ENCODE data around the gene MATR3.
A peak's percentile ranks its signal among the peaks of the same experiment; 100 is the strongest.

MATR3 gene

DNA sequence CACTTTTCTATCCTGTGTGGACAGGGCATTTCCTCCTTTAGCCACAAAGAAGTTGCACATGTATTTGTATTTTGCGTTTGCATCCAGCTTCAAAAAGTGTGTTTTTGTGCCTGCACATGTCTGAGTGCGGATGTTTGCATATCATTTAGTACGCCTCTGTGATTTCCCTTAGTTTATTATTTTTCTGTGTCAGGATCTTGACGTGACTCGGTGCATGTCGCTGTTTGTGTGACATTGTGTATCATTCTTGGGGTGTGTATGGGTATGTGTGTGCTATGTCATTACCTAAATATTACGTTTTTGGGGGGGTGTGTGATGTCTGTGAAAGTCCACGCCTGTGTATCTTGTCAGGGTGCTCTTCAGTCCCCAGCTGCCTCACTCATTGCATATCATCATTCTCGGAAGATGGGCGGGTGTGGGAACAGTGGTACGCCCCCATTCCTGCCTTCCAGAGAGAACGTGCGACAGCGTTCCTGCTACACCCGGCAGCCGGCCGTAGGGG, 47.7 kb downstream of the MATR3 start:
- no peak for TF ChIP-seq GATA3 (IDR thresholded peaks at IDR 0.05; ENCODE audit: low read depth, low read length)
- no peak for TF ChIP-seq GATA2 (IDR thresholded peaks at IDR 0.05; ENCODE audit: low read depth, low read length)

GRCh38 chr5:139341689-139342422, 48.3 kb downstream of the MATR3 start, which contains the start of gene PAIP2:
TSS of gene PAIP2 (plus strand) at chr5:139341854. CDS start at chr5:139363785, 21,931 bp downstream.
- no peak for TF ChIP-seq GATA3 (IDR thresholded peaks at IDR 0.05; ENCODE audit: low read depth, low read length)
- TF ChIP-seq GATA2 (IDR thresholded peaks at IDR 0.05; ENCODE audit: low read depth, low read length), result peak; percentile 81

DNA sequence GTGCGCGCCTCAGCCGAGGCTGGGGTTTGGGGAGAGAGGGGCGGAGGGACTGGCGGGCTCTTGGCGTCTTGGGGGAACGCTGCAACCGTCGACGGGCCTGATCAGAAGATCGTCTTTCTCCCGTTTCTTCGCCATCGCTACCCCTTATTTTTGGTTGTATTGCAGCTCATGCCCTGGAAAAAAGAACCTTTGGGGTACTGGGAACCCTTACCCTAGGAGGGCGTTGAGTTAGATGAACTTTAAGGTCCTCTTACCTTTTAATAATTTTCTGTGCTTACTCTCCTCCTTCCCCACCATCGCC, 48.8 kb downstream of the MATR3 start:
- TF ChIP-seq GATA3 (IDR thresholded peaks at IDR 0.05; ENCODE audit: low read depth, low read length) (no peak), GATA2 (IDR thresholded peaks at IDR 0.05; ENCODE audit: low read depth, low read length) (no peak)

DNA sequence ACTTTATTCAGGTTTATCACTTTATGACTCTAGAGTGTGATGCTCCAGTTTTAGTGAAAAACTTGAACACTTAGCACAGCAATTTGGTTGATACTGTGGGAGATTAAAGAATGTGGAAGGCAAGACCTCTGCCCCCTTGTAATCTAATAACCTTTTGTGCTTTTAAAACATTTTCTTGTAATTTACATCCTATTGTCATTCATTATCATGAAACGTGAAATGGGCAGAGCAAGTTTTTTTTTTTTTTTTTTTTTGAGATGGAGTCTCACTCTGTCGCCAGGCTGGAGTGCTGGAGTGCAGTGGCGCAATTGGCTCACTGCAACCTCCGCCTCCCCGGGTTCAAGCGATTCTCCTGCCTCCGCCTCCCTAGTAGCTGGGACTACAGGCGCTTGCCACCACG, 49.9 kb downstream of the MATR3 start:
- TF ChIP-seq GATA2 (IDR thresholded peaks at IDR 0.05; ENCODE audit: low read depth, low read length) (no peak), GATA3 (IDR thresholded peaks at IDR 0.05; ENCODE audit: low read depth, low read length) (no peak)

DNA sequence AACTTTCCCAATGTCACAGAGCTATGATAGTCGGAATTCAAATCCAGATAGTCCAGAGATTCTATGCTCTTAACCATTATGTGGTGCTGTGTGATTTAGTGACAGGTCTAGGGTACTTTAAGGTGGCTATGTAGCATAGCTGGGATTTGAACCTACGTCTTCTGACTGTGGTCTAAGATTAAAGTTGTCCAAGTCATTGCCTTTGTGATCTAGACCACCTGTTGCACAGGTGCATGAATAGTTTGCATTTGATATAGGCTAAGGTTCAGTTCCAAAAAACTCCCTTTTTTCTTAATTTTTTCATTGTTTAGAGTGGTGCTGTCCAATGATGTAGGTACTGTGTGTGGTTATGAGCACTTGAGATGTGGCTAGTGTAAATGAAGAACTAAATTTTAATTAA, 50.6 kb downstream of the MATR3 start:
- TF ChIP-seq GATA3 (IDR thresholded peaks at IDR 0.05; ENCODE audit: low read depth, low read length), result no peak
- TF ChIP-seq GATA2 (IDR thresholded peaks at IDR 0.05; ENCODE audit: low read depth, low read length), result no peak

DNA sequence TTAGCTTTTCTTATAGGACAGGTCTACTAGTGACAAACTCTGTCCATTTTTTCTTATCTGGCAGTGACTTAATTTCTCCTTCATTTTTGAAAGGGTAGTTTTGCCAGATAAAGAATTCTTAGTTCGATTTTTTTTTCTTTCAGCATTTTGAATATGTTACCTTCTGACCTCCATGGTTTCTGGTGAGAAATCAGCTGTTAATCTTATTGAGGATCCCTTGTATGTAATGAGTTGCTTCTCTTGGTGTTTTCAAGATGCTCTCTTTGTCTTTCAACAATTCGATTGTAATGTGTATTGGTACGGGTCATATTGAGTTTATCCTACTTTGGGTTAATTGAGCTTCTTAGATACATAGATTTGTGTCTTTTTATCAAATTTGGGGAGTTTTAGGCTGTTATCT, 60.6 kb downstream of the MATR3 start:
- TF ChIP-seq GATA3 (IDR thresholded peaks at IDR 0.05; ENCODE audit: low read depth, low read length) (no peak), GATA2 (IDR thresholded peaks at IDR 0.05; ENCODE audit: low read depth, low read length) (no peak)

DNA sequence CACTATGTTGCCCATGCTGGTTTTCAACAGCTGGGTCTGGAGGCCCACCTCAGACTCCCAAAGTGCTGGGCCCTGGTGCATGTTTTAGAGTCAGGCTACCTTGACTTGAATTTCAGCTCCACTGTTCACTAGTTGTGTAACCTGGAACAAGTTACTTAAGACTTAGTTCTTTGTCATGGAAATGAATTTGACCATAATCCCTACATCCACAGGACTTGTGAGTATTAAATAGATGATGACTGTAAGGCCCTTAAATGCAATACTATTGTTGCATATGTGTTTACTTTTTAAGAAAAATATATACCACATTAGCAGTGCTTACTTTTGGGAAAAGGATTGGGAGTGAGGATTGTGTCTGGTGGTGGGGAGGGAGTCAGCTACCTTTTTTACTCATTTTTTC, 64.5 kb downstream of the MATR3 start:
- TF ChIP-seq GATA2 (IDR thresholded peaks at IDR 0.05; ENCODE audit: low read depth, low read length), result no peak
- no peak for TF ChIP-seq GATA3 (IDR thresholded peaks at IDR 0.05; ENCODE audit: low read depth, low read length)

- no peak for TF ChIP-seq GATA3 (IDR thresholded peaks at IDR 0.05; ENCODE audit: low read depth, low read length)
- TF ChIP-seq GATA2 (IDR thresholded peaks at IDR 0.05; ENCODE audit: low read depth, low read length), result no peak
Measured at GRCh38 chr5:139360384-139360783, 66.8 kb downstream of the MATR3 start.

DNA sequence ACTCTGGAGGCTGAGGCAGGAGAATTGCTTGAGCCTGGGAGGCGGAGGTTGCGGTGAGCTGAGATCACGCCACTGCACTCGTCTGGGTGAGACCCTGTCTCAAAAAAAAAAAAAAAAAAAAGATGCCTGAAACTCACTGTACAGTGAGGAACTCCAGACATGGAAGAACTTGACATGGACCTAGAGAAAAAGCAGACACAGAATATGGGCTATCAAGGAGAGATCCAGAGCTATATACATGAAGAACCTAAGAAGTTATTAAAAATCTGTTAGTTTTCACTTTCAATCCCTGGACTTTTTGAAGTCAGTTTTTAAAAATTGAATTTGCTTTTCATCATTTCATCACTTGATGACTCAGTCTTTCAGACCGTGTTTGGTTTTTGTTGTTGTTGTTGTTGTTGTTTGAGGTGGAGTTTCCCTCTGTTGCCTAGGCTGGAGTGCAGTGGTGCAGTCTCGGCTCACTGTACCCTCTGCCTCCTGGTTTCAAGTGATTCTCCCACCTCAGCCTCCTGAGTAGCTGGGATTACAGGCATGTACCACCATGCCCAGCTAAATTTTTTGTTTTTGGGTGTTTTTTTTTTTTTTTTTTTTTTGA, 68.4 kb downstream of the MATR3 start:
- no peak for TF ChIP-seq GATA2 (IDR thresholded peaks at IDR 0.05; ENCODE audit: low read depth, low read length)

DNA sequence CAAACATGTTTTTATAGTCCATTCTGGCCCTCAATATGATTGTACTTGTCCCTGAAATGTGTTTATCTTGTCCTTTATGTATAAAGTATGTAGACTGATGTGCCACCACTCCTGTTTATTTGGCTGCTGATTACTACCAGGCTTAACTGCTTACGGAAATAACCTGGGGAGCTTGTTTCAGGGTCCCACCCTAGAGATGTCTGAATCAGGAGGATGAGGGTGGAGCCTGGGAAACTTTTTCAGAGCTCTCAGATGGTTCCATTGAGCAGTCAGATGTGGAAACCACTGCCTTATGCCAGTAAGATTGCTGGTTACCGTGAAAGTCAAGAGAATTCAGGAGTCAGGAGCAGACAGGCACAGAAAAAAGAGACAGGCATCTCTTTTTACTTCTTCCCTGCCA, 70.4 kb downstream of the MATR3 start:
- no peak for TF ChIP-seq GATA3 (IDR thresholded peaks at IDR 0.05; ENCODE audit: low read depth, low read length)
- TF ChIP-seq GATA2 (IDR thresholded peaks at IDR 0.05; ENCODE audit: low read depth, low read length), result no peak

- TF ChIP-seq GATA2 (IDR thresholded peaks at IDR 0.05; ENCODE audit: low read depth, low read length) (no peak), GATA3 (IDR thresholded peaks at IDR 0.05; ENCODE audit: low read depth, low read length) (no peak)
Measured at GRCh38 chr5:139364466-139364865, 70.9 kb downstream of the MATR3 start.

DNA sequence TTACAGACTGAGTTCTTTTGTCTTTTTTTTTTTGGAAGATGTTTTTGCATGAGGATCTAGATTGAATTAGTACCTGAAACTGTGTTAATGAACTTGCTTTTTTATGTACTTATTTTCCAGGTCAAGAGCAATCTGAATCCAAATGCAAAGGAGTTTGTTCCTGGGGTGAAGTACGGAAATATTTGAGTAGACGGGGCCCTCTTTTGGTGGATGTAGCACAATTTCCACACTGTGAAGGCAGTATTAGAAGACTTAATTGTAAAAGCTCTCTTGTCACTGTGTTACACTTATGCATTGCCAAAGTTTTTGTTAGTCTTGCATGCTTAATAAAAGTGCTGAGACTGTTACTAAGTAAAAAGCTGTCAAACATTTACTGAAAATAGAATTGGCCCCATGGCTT, 75.1 kb downstream of the MATR3 start:
- TF ChIP-seq GATA3 (IDR thresholded peaks at IDR 0.05; ENCODE audit: low read depth, low read length) (no peak), GATA2 (IDR thresholded peaks at IDR 0.05; ENCODE audit: low read depth, low read length) (no peak)

- TF ChIP-seq GATA2 (IDR thresholded peaks at IDR 0.05; ENCODE audit: low read depth, low read length), result no peak
- no peak for TF ChIP-seq GATA3 (IDR thresholded peaks at IDR 0.05; ENCODE audit: low read depth, low read length)
Measured at GRCh38 chr5:139369181-139369580, 75.6 kb downstream of the MATR3 start.

- TF ChIP-seq GATA2 (IDR thresholded peaks at IDR 0.05; ENCODE audit: low read depth, low read length) (no peak), GATA3 (IDR thresholded peaks at IDR 0.05; ENCODE audit: low read depth, low read length) (no peak)
Measured at GRCh38 chr5:139371482-139372435, 78.2 kb downstream of the MATR3 start.
